GM18502 (cell line): Measurements from ENCODE around the gene SEMA6C.
A peak's percentile ranks its signal among the peaks of the same experiment; 100 is the strongest.
"Not testable (repeated sequence)": the region's sequence is repeated elsewhere in the genome, so short reads cannot be mapped to it uniquely, and the experiment has no call there.

Source experiments
- ATAC-seq: cut with Tn5 transposase; IDR thresholded peaks from one replicate; pipeline ENCODE4 v1.9.1; 2021; ENCODE audit warnings: mild to moderate bottlenecking; ENCODE audit not compliant: unreplicated experiment, poor library complexity

Gene SEMA6C, protein sequence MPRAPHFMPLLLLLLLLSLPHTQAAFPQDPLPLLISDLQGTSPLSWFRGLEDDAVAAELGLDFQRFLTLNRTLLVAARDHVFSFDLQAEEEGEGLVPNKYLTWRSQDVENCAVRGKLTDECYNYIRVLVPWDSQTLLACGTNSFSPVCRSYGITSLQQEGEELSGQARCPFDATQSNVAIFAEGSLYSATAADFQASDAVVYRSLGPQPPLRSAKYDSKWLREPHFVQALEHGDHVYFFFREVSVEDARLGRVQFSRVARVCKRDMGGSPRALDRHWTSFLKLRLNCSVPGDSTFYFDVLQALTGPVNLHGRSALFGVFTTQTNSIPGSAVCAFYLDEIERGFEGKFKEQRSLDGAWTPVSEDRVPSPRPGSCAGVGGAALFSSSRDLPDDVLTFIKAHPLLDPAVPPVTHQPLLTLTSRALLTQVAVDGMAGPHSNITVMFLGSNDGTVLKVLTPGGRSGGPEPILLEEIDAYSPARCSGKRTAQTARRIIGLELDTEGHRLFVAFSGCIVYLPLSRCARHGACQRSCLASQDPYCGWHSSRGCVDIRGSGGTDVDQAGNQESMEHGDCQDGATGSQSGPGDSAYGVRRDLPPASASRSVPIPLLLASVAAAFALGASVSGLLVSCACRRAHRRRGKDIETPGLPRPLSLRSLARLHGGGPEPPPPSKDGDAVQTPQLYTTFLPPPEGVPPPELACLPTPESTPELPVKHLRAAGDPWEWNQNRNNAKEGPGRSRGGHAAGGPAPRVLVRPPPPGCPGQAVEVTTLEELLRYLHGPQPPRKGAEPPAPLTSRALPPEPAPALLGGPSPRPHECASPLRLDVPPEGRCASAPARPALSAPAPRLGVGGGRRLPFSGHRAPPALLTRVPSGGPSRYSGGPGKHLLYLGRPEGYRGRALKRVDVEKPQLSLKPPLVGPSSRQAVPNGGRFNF

DNA sequence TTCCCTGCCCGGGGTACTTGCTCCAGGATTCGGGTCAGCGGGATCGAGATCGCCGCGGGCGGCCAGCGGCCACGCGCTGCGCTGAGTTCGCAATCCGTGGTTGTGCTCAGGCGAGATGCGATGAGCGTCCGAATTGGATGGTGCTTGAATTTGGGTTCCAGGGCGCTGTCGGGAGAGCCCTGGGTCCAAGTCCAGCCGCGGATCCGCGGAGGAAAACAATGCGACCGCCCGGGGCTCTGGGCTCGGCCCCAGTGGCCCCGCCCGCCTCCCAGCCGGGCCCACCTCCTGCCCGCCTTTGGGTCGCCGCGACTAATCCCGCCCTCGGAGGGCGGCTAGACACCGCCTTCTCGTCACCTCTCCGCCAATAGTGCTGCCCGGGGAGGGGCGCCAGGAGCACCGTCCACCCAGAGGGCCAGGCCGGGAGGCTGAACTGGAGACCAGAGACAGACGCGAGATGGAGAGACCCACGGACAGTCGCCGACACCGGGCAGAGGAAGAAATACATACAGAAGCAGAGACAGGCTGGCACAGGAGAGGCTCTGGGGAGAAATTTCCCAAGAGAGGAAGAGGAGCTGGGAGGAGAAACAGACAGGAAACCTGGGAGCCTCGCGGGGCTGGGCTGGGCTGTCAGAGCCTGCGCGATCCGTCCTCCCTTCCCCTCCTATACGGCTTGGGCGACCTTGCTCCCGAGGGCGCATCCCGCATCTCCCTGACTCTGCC lies at the start of gene SEMA6C:
Gene SEMA6C (minus strand): TSS at position 220 of the 720 bp plus-strand sequence. CDS start 4,010 bp downstream, outside the sequence.
- ATAC-seq = peak; percentile 98

DNA sequence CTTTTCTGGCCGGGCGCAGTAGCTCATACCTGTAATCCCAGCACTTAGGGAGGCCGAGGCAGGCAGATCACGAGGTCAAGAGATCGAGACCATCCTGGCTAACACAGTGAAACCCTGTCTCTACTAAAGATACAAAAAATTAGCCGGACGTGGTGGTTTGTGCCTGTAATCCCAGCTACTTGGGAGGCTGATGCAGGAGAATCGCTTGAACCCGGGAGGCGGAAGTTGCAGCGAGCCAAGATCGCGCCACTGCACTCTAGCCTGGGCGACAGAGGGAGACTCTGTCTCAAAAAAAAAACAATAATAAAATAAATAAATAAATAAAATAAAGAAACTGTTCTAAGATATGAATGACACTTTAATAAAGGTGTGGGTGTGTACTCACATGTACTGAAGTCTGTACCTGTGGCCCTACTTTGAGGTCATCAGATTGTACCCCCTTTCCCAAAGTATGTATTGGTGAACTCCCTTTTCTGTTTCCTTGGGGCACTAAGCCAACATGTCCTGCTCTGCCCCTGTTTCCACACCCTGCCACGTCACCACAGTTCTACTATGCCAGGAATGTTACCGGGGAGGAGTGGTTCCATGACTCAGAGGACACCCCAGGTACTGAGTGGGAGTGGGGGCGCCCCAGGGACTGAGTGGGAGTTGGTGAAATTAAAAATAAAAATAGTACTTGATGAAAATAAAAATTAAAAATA lies 48.6 kb upstream of the SEMA6C start:
- not testable (repeated sequence) for ATAC-seq

DNA sequence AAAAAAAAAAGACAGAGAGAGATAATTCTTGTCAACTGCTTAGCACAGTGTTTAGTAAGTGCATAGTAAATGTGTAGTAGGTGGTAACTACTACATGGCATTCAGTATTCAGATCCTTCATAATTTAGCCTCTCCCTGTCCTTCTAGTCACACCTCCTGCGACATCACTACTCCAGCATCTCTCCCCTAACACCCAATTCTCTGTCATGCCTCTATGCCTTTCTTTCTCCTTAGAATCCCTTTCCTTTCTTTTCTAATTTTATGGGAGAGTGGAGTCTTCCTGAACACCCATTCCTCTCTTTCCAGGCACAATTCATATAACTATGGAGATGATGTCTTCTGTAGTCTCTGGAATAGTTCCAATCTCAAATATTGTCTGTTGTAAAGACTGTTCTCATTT lies 47.4 kb upstream of the SEMA6C start:
- no peak for ATAC-seq

DNA sequence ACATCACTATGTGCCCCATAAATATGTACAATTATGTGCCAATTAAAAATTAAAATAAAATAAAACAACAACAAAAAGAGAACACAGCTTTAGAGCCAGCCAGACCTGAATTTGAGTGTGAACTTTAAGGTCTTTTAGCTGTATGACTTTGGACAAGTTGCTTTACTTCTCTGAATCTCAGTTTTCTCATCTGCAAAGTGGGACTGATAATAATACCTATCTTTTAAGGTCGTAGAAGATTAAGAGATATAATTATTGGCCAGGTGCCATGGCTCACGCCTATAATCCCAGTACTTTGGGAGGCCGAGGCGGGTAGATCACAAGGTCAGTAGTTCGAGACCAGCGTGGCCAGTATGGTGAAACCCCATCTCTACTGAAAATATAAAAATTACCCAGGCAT lies 46.9 kb upstream of the SEMA6C start:
- no peak for ATAC-seq

DNA sequence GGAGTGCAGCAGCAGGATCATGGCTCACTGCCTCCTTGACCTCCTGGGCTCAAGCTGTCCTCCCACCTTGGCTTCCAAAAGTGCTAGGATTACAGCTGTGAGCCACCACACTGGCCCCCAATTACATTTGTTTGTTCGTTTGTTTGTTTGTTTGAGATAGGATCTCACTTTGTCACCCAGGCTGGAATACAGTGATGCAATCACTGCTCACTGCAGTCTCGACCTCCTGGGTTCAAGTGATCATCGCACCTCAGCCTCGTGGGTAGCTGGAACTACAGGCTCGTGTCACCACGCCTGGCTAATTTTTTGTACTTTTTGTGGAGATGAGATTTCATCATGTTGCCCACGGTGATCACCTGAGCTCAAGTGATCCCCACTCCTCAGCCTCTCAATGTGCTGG lies 45.6 kb upstream of the SEMA6C start:
- no peak for ATAC-seq

DNA sequence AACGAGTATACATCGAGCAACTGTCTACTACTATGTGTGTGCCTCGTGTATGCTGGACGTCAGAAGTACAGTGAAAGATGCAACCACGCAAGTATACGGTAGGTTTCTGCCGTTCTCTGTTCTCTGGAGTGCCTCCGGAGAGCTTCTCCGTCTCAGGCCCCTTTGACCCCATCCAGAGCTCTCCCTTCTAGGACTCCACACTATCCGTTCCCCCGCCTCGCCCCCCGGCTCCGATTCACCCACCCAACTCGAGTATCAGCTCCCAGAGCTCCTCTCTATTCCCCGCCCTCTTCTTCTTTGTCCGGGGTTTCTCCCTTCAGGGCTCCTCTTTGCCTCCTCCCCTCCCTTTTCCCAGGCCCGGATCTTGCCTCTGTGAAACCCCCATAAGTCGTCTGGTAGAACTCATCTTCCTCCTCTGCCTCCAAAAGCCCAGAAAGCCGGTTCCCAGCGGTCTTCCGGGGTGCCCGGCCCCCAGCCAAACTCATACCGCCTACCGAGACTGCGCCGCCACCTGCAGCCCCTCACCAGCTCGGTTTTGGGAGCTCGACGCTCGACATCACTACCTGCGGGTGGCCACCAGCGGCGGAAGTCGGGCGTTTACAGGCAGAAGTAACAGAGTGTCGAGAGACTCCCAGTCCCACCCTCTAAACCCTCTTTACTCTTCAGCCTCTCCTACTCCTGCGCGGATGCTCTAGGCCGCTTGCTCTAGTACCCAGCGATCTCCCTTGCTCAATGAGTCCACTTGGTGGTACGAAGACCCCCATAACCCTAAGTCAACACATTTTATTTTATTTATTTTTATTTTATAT lies 43.4 kb upstream of the SEMA6C start, which contains the start of gene VPS72:
Gene VPS72 (minus strand): TSS at position 561 of the 809 bp plus-strand sequence. CDS start 76 bp downstream, at position 485.
- peak; percentile 89 for ATAC-seq

DNA sequence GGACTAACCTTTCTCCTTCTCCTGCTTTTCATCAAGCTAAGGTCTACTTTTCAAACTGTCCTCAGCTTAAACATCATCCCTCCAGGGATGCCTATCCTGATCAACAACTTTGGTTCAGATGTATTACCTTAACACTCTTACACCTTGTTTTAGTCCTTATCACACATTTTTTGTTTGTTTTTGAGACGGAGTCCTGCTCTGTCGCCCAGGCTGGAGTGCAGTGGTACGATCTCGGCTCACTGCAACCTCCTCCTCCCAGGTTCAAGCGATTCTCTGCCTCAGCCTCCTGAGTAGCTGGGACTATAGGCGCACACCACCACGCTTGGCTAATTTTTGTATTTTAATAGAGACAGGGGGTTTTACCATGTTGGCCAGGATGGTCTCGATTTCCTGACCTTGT lies 42.2 kb upstream of the SEMA6C start:
- ATAC-seq = not testable (repeated sequence)

DNA sequence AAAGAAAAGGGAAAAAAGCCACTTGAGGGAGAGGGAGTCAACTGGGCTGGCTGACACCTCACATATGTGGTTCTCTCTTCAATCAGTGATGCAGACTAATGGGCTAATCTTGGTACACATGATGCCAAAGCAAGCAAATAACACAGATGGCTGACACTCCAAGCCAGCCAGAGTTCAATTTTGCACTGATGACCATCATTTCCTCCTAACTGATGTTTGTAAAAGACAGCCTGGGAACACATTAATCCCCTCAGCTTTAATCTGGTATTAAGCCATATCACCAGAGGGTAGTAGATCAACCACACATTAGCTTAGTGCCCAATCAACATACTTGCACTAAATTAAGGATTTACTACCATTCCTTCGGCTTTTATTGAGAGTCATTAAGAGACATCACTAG lies 40.8 kb upstream of the SEMA6C start:
- no peak for ATAC-seq

DNA sequence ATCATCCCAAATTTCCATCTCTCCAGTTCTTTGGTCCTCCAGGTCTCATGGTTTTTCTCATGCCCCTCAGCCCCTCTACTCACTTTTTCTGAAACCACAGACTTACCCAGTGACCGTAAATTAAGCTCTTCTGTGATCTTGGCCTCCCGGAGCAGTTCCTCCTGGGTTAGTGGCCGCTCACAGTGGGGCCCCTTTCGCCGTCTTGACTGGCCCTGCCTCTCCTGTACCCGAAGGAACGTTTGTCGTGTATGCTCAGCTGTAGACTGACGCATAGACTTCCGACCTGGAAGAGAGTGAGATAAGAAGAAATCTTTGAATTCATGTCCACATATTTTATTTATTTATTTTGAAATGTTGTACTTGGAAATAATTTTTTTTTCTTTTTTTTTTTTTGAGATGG lies 37.8 kb upstream of the SEMA6C start:
- ATAC-seq = no peak

DNA sequence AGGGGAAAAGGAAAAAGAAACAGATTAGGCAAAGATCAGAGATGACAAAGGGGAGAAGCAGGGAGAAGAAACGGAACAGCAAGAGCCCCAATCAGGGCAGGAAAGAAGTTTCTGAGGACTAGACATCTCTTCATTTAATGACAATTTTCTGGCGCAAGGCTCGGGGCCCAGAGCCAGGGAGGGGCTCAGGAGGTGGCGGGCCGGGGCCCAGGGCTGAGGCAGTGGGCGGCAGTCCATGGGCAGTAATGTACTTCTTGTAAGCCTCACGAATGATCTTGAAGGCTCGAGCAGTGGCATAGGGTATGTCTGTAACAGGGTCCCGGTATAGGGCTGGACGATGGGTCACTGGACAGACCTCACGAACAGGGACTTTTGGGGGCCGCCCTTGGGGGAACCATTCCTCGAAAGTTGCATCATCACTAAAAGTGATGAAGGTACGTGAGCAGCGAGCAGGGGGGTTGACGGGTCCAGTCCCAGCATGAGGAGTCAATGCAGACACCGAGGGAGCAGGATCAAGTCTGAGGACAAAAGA lies 30.1 kb upstream of the SEMA6C start:
- ATAC-seq = no peak

DNA sequence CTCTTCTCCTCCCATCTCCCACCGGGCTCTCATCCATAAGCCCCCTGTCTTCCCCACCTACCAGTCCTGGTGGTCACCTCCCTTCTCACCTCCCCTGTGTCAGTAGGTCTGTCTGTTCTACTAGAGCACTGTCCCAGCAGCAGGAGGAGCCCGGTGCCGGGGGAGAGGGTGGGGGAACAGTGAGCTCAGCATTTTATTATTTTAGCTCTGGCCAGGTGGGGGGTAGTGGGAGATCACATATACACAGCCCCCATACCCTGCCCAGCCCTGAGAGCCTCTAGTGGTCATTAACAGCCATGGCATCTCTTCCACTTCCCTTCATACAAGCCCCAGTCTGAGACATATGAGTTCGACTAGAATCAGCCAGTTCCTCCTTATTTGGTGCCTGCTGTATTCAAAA lies 29.4 kb upstream of the SEMA6C start, which contains the start of gene TMOD4:
Gene TMOD4 (minus strand): TSS at position 119 of the 400 bp plus-strand sequence. CDS start 1,106 bp downstream, outside the sequence.
- no peak for ATAC-seq

DNA sequence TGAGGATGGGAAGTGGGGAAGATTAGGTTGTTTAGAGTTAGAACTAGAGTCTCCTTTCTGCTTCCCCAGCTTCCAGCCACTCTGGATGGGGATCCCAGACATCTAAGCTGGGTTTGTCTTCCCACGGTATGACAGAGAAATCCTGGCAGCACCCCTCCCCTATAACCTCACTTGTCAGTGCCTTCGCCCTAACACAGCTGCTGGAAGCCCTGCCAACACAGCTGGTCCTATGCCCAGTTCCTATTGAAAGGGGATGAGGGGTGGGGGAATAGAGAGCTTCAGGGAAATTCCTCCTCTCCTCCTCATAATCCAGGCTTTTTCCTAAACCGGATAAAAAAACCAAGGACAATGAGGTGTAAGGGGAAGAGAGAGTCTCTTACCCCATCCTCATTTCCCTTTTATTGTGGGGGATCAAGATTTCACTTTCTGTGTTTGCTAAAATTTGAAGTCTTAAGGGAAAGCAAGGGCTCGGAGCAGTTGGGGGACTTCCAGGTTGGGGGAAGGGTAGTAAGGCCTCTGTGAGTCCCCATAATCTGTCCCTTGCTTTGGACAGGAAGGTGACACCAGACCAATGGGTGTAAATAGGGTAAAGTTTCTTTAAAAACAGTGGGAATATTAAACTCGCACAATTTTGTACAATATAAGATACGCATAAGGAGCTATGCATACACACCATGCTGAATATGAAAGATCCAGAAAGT lies 28.8 kb upstream of the SEMA6C start:
- ATAC-seq = no peak

DNA sequence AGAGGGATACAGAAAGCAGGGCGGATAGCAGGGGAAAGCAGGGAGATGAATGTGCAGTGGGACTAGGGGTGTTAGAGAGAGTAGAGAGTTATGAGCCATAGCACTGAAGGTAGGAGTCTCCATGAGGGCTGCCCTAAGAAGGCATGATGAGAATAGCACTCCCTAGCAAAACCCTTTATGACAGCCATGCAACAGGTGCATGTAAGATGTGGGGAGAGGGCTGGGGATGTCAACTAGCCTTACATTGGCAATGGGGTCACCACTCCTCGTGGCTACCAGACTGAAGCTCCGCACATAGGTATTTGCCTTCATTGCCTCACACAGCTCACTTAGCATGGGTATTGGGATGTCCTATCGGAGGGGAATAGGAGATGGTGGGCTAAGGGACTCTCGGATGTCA lies 24.8 kb upstream of the SEMA6C start:
- no peak for ATAC-seq

DNA sequence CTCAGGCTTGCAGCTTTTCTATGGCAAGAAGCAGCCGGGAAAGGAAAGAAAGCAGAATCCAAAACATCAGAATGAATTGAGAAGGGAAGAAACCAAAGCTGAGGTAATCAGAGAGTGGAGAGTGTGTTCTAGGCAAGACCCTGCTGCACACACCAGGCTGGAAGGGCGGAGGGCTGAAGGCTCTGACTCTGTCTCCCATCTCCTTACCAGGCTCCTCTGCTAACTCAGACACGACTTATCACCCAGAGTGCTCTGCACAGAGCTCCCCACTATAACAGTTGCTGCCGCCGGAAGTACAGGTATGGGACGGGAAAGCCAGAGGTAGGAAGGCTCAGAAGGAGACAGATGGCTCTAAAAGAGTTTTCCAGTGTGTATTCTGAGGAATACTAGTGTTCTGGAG lies 20.7 kb upstream of the SEMA6C start:
- no peak for ATAC-seq

DNA sequence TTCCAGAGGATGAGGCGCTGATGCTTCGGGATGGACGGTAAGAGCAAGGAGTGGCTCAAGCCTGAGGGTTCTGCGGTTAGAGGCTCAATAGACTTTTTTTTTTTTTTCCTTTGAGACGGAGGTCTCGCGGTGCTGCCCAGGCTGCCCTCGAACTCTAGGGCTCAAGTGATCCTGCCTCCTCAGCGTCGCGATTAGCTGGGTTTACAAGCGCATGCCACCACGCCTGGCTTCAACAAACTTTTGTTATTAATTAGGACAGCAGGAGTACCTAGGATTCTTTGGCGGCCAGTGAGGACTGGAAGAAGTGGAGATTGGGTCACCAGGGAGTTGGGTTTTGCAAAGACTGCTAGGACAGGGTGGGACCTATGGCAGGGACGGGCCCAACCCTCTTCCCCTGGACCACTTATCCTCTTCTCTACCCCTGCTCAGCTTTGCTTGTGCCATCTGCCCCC lies 20.1 kb upstream of the SEMA6C start:
- ATAC-seq = no peak

DNA sequence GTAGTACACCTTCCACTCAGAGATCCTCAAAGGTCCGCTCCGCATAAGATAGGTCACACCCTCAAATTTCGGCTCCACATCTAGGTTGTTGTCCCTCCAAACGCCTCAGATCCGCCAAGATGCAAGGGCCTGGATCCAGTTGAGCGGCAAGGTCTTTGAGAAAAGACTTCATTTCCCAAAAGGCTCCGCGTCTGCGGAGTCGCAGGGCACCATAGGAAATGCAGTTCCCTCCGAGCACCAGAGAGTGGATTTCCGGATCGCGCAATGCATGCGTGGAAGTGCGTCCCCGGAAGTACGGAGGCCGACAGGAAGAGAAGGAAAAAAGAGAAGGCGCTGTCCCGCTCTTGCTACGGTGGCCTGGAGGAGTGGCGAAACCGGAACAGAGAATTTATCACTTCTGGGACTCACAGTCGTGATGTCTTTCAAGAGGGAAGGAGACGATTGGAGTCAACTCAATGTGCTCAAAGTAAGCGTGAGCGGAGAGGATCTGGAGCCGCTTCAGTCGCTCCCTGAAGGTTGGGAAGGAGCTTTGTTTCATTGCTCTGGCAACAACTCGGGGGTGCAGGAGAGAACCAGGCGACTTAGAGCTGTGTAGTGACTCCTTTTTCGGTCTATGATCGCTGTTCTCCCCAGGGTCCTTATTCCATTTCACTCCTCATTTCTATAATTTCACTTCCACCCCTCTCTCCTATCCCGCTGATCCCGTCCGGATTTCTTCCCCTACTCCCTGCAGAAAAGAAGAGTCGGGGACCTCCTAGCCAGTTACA lies 19.5 kb upstream of the SEMA6C start, which contains the start of the genes LYSMD1 and SCNM1:
Gene LYSMD1 (minus strand): TSS at position 165 of the 767 bp plus-strand sequence. CDS start 644 bp downstream, outside the sequence.
Gene SCNM1 (plus strand): TSS at position 407 of the 767 bp plus-strand sequence. CDS start 9 bp downstream, at position 416.
- peak; percentile 89 for ATAC-seq

DNA sequence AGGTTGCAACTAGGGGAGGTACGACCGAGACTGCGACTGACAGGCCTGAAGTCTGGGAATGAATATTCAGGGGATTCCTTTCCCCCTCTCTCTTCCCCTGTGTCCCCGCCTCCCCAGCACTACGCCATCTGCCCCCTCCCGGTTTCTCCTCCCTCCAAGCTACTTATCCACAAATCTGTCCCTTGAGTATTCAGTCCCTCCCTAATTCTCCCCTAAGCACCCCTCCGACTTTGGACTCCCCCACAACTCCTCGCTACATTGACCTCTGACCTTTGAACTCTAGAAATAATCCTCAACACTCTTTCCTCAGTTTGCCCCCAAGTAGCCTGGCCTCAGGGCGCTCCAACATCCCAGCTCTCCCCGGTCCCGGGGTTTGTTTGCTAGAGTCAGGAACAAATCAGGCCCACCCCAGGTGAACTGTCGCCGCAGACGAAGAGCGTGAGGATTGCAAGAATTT lies 18.9 kb upstream of the SEMA6C start:
- ATAC-seq = no peak
